Measurements from ENCODE around the gene DOCK3. TPM values are rescaled to one million over a fixed set of nuclear protein-coding genes. Genes with fewer than 3 reads are reported as not detected.

DOCK3 gene
- total RNA-seq, 1 experiment from 2014 or later: 5.6 TPM

DNA sequence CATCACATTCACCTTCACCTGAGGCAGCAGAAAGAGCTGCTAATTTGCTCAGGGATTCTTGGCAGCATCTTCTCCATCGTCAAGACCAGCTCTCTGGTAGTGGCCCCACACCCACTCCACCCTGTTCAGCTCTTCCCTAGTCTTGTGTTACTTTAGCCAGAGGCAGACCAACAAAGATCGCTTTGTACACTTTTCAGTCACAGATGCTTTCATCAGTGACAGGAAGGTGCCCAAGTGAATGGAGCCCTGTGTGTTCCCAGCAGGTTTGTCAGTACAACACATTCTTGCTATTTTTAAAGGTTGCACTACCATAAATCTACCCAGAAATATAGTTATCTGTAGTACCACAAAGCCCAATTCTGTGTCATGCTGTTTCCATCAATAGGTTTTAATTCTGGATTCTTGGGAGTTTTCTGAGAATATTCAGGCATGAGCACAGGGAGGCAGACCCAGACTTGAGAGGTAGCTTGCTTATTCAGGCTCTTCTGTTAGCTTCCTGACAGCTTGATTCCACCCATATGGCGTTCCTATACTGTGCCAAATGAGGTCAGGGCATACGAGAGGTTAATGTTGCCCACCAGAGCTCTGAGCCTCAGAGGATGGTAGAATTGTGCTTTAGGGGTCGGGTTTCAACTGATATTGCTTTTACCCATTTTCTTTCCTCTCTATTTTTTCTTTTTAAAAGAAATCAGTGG is 600.5 kb downstream of the DOCK3 start:
- no peak for DNase-seq (ENCODE audit: low spot score)

DNA sequence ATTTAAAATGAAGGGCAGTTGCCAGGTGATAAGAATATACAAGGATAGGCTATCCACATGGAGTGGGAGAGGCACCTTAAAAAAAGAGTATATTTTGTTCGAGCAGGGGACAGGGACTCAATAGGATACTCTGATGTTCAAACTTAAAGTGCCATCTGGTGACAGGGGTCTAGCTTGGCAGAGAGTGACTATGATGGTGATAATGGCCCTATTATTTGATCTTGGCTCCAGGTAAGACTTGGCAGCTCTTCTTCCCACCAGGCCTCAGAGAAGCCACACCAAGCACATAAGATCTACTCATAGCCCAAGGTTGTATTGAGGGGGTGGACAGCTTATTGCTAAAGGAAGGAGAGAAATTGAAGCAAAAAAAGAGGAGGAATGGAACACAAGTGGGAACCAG is 601.3 kb downstream of the DOCK3 start:
- Mint-ChIP-seq H3K4me1 (no peaks in the 10 kb centered on the region), H3K4me3 (no peak overlapping the region), H3K36me3 (no peaks in the 10 kb centered on the region; the same call in 1 of the 2 replicates), H3K27ac (no peak overlapping the region), H3K27me3 (ENCODE audit: low read depth) (no peaks in the 10 kb centered on the region), H3K9me3 (no peaks in the 10 kb centered on the region)
- no peak for ATAC-seq
- no peak for DNase-seq (ENCODE audit: low spot score)
- CTCF ChIA-PET: interaction anchor here (0.9 to 3.2 kb wide), 2 partner anchors 96 to 176 kb away, joined by 3 to 8 read pairs; no protein-coding TSS in a partner anchor
- POLR2A ChIA-PET: interaction anchor here (0.6 kb wide), 1 partner anchor 306 kb away, joined by 3 read pairs; no protein-coding TSS in a partner anchor
- TF ChIP-seq KAT7 (CRISPR knock-in tag; IDR thresholded peaks at IDR 0.05; ENCODE audit: borderline replicate concordance) (no peak), GABPB1 (CRISPR knock-in tag; IDR thresholded peaks at IDR 0.05) (no peak), TEAD1 (CRISPR knock-in tag; IDR thresholded peaks at IDR 0.05) (no peak), ZNF263 (CRISPR knock-in tag; IDR thresholded peaks at IDR 0.05; ENCODE audit: low read depth) (no peak)
- TF ChIP-seq, protein P1, sequence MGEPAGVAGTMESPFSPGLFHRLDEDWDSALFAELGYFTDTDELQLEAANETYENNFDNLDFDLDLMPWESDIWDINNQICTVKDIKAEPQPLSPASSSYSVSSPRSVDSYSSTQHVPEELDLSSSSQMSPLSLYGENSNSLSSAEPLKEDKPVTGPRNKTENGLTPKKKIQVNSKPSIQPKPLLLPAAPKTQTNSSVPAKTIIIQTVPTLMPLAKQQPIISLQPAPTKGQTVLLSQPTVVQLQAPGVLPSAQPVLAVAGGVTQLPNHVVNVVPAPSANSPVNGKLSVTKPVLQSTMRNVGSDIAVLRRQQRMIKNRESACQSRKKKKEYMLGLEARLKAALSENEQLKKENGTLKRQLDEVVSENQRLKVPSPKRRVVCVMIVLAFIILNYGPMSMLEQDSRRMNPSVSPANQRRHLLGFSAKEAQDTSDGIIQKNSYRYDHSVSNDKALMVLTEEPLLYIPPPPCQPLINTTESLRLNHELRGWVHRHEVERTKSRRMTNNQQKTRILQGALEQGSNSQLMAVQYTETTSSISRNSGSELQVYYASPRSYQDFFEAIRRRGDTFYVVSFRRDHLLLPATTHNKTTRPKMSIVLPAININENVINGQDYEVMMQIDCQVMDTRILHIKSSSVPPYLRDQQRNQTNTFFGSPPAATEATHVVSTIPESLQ (CRISPR knock-in tag; IDR thresholded peaks at IDR 0.05): no peak
- TF ChIP-seq, protein P2, sequence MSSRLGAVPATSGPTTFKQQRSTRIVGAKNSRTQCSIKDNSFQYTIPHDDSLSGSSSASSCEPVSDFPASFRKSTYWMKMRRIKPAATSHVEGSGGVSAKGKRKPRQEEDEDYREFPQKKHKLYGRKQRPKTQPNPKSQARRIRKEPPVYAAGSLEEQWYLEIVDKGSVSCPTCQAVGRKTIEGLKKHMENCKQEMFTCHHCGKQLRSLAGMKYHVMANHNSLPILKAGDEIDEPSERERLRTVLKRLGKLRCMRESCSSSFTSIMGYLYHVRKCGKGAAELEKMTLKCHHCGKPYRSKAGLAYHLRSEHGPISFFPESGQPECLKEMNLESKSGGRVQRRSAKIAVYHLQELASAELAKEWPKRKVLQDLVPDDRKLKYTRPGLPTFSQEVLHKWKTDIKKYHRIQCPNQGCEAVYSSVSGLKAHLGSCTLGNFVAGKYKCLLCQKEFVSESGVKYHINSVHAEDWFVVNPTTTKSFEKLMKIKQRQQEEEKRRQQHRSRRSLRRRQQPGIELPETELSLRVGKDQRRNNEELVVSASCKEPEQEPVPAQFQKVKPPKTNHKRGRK (CRISPR knock-in tag; IDR thresholded peaks at IDR 0.05; ENCODE audit: borderline replicate concordance): no peak
- TF ChIP-seq, protein P3, sequence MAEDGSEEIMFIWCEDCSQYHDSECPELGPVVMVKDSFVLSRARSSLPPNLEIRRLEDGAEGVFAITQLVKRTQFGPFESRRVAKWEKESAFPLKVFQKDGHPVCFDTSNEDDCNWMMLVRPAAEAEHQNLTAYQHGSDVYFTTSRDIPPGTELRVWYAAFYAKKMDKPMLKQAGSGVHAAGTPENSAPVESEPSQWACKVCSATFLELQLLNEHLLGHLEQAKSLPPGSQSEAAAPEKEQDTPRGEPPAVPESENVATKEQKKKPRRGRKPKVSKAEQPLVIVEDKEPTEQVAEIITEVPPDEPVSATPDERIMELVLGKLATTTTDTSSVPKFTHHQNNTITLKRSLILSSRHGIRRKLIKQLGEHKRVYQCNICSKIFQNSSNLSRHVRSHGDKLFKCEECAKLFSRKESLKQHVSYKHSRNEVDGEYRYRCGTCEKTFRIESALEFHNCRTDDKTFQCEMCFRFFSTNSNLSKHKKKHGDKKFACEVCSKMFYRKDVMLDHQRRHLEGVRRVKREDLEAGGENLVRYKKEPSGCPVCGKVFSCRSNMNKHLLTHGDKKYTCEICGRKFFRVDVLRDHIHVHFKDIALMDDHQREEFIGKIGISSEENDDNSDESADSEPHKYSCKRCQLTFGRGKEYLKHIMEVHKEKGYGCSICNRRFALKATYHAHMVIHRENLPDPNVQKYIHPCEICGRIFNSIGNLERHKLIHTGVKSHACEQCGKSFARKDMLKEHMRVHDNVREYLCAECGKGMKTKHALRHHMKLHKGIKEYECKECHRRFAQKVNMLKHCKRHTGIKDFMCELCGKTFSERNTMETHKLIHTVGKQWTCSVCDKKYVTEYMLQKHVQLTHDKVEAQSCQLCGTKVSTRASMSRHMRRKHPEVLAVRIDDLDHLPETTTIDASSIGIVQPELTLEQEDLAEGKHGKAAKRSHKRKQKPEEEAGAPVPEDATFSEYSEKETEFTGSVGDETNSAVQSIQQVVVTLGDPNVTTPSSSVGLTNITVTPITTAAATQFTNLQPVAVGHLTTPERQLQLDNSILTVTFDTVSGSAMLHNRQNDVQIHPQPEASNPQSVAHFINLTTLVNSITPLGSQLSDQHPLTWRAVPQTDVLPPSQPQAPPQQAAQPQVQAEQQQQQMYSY (CRISPR knock-in tag; IDR thresholded peaks at IDR 0.05): no peak

More for the DNA sequence above, 600.5 kb downstream of the DOCK3 start:
- TF ChIP-seq, protein P4, sequence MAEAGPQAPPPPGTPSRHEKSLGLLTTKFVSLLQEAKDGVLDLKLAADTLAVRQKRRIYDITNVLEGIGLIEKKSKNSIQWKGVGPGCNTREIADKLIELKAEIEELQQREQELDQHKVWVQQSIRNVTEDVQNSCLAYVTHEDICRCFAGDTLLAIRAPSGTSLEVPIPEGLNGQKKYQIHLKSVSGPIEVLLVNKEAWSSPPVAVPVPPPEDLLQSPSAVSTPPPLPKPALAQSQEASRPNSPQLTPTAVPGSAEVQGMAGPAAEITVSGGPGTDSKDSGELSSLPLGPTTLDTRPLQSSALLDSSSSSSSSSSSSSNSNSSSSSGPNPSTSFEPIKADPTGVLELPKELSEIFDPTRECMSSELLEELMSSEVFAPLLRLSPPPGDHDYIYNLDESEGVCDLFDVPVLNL (CRISPR knock-in tag; IDR thresholded peaks at IDR 0.05; ENCODE audit: borderline replicate concordance, low read depth): no peak
- no peak for TF ChIP-seq NR1H2 (CRISPR knock-in tag; IDR thresholded peaks at IDR 0.05)
- TF ChIP-seq PRRX2 (CRISPR knock-in tag; IDR thresholded peaks at IDR 0.05): no peak
- TF ChIP-seq, protein P5, sequence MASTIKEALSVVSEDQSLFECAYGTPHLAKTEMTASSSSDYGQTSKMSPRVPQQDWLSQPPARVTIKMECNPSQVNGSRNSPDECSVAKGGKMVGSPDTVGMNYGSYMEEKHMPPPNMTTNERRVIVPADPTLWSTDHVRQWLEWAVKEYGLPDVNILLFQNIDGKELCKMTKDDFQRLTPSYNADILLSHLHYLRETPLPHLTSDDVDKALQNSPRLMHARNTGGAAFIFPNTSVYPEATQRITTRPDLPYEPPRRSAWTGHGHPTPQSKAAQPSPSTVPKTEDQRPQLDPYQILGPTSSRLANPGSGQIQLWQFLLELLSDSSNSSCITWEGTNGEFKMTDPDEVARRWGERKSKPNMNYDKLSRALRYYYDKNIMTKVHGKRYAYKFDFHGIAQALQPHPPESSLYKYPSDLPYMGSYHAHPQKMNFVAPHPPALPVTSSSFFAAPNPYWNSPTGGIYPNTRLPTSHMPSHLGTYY (CRISPR knock-in tag; IDR thresholded peaks at IDR 0.05): no peak
- TF ChIP-seq GRHL2 (CRISPR knock-in tag; IDR thresholded peaks at IDR 0.05; ENCODE audit: insufficient replicate concordance, severe bottlenecking): no peak
- TF ChIP-seq ZNF416 (CRISPR knock-in tag; IDR thresholded peaks at IDR 0.05): no peak
- no peak for TF ChIP-seq RELA (CRISPR knock-in tag; IDR thresholded peaks at IDR 0.05; ENCODE audit: borderline replicate concordance)
- TF ChIP-seq, protein P6, sequence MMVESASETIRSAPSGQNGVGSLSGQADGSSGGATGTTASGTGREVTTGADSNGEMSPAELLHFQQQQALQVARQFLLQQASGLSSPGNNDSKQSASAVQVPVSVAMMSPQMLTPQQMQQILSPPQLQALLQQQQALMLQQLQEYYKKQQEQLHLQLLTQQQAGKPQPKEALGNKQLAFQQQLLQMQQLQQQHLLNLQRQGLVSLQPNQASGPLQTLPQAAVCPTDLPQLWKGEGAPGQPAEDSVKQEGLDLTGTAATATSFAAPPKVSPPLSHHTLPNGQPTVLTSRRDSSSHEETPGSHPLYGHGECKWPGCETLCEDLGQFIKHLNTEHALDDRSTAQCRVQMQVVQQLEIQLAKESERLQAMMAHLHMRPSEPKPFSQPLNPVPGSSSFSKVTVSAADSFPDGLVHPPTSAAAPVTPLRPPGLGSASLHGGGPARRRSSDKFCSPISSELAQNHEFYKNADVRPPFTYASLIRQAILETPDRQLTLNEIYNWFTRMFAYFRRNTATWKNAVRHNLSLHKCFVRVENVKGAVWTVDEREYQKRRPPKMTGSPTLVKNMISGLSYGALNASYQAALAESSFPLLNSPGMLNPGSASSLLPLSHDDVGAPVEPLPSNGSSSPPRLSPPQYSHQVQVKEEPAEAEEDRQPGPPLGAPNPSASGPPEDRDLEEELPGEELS (CRISPR knock-in tag; IDR thresholded peaks at IDR 0.05): no peak
- TF ChIP-seq, protein P7, sequence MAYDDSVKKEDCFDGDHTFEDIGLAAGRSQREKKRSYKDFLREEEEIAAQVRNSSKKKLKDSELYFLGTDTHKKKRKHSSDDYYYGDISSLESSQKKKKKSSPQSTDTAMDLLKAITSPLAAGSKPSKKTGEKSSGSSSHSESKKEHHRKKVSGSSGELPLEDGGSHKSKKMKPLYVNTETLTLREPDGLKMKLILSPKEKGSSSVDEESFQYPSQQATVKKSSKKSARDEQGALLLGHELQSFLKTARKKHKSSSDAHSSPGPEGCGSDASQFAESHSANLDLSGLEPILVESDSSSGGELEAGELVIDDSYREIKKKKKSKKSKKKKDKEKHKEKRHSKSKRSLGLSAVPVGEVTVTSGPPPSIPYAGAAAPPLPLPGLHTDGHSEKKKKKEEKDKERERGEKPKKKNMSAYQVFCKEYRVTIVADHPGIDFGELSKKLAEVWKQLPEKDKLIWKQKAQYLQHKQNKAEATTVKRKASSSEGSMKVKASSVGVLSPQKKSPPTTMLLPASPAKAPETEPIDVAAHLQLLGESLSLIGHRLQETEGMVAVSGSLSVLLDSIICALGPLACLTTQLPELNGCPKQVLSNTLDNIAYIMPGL (CRISPR knock-in tag; IDR thresholded peaks at IDR 0.05): no peak
- TF ChIP-seq ZNF317 (CRISPR knock-in tag; IDR thresholded peaks at IDR 0.05; ENCODE audit: borderline replicate concordance, low read depth): no peak
- no peak for TF ChIP-seq ESRRA (CRISPR knock-in tag; IDR thresholded peaks at IDR 0.05; ENCODE audit: borderline replicate concordance)
- TF ChIP-seq SMAD4 (CRISPR knock-in tag; IDR thresholded peaks at IDR 0.05): no peak
- TF ChIP-seq TEAD4 (CRISPR knock-in tag; IDR thresholded peaks at IDR 0.05): no peak
- TF ChIP-seq, protein P8, sequence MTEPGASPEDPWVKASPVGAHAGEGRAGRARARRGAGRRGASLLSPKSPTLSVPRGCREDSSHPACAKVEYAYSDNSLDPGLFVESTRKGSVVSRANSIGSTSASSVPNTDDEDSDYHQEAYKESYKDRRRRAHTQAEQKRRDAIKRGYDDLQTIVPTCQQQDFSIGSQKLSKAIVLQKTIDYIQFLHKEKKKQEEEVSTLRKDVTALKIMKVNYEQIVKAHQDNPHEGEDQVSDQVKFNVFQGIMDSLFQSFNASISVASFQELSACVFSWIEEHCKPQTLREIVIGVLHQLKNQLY (CRISPR knock-in tag; IDR thresholded peaks at IDR 0.05): no peak
- Mint-ChIP-seq H3K4me3 (no peak overlapping the region), H3K27me3 (ENCODE audit: low read depth) (no peaks in the 10 kb centered on the region), H3K4me1 (no peaks in the 10 kb centered on the region), H3K27ac (no peak overlapping the region), H3K9me3 (no peaks in the 10 kb centered on the region), H3K36me3 (no peaks in the 10 kb centered on the region; the same call in 1 of the 2 replicates)
- POLR2A ChIA-PET: interaction anchor here (0.6 kb wide), 1 partner anchor 307 kb away, joined by 3 read pairs; no protein-coding TSS in a partner anchor
- CTCF ChIA-PET: interaction anchor here (3.2 kb wide), 1 partner anchor 175 kb away, joined by 8 read pairs; no protein-coding TSS in a partner anchor
- ATAC-seq: no peak

Data from WTC11 (cell line).